ENCODE data around the gene EME1. TPM values are rescaled to one million over a fixed set of nuclear protein-coding genes. Genes with fewer than 3 reads are reported as not detected.
"Not testable (repeated sequence)": the region's sequence is repeated elsewhere in the genome, so short reads cannot be mapped to it uniquely, and the experiment has no call there.

EME1 gene
- total and polyA plus RNA-seq, 2 of the 4 experiments (the other 2 are of a cell fraction), result 9.1 to 9.4 TPM

- POLR2A ChIA-PET (ENCODE audit: unreplicated experiment), result interaction anchor here (0.5 to 0.6 kb wide), 2 partner anchors 11 to 133 kb away, joined by 3 to 4 read pairs; no protein-coding TSS in a partner anchor
- CTCF ChIA-PET, result interaction anchor here (0.7 to 1.4 kb wide), 5 partner anchors 10 to 239 kb away, joined by 3 to 8 read pairs (median 4); no protein-coding TSS in a partner anchor
- peak; percentile 50 for ATAC-seq (ENCODE audit: low read depth)
These were observed 39.6 kb upstream of the EME1 start for GRCh38 chr17:50333291-50334057.

More at GRCh38 chr17:50333291-50334057, 39.6 kb upstream of the EME1 start:
- H3K4ac ChIP-seq (ENCODE audit: low read depth, low read length), result peak overlapping the region; percentile 7; the same call in 1 of the 2 replicates
- H3K27ac ChIP-seq (ENCODE audit: insufficient read depth, low read length); in situ Hi-C loops (cut with MboI; ENCODE audit: low sequenced_read_pairs); H3K4me1 ChIP-seq (ENCODE audit: control insufficient read depth, insufficient read depth, low read length); H4K8ac ChIP-seq (ENCODE audit: low read depth in 2 of 2, low read length in 2 of 2); H4K20me1 ChIP-seq (ENCODE audit: insufficient read depth, low read length); H2BK20ac ChIP-seq (ENCODE audit: low read depth, low read length); H3K18ac ChIP-seq (ENCODE audit: low read depth, low read length); H3K27me3 ChIP-seq (ENCODE audit: control insufficient read depth, insufficient read depth, low read length); H2BK15ac ChIP-seq (ENCODE audit: low read depth, low read length); H3K23ac ChIP-seq (ENCODE audit: low read depth, low read length); H3K4me2 ChIP-seq (ENCODE audit: low read depth, low read length); H4K91ac ChIP-seq (ENCODE audit: insufficient read depth, low read depth, low read length); H2AK9ac ChIP-seq (replicated peaks; ENCODE audit: low read depth, low read length, poor library complexity); H3K9ac ChIP-seq (ENCODE audit: low read depth, low read length); H2BK5ac ChIP-seq (ENCODE audit: low read depth, low read length, poor library complexity, severe bottlenecking); BruUV-seq (replicated peaks); dilution Hi-C loops (cut with HindIII; ENCODE audit: low sequenced_read_pairs, unreplicated experiment); H2BK120ac ChIP-seq (ENCODE audit: low read depth, low read length); H3K36me3 ChIP-seq (ENCODE audit: control insufficient read depth, insufficient read depth, low read length); H3K9me1 ChIP-seq (ENCODE audit: insufficient read depth, low read length); H4K5ac ChIP-seq (ENCODE audit: low read depth, low read length); H3K79me1 ChIP-seq (ENCODE audit: low read depth in 1 of 2, low read length in 2 of 2); H3K9me3 ChIP-seq (ENCODE audit: control insufficient read depth, insufficient read depth, low read length); H3K56ac ChIP-seq (ENCODE audit: extremely low read depth, insufficient read depth, low read length); intact Hi-C loops (cut with micrococcal nuclease); H3K4me3 ChIP-seq (ENCODE audit: insufficient read depth, low read depth, low read length); H2AK5ac ChIP-seq (ENCODE audit: low read depth, low read length): not testable (repeated sequence)
- H3K14ac ChIP-seq (replicated peaks; ENCODE audit: low read depth, low read length), result 0 out of 2 replicates have a peak overlapping the region, but pooled peaks have one; percentile 6
- no CpG with 5 or more reads among the region's 14 CpGs for WGBS, 2 experiments (ENCODE audit: extremely low coverage in 2 of 2, insufficient read length in 1 of 2)
- H2AFZ ChIP-seq (replicated peaks; ENCODE audit: low read length, poor library complexity), result peak overlapping the region; percentile 53
- peak; percentile 26 for DNase-seq
- TF ChIP-seq CTCF (conservative IDR thresholded peaks at IDR 0.05; ENCODE audit: low read depth, low read length), result peak; percentile 22
